Caco-2 (cell line): ENCODE measurements around the gene EHBP1. TPM values are rescaled to one million over a fixed set of nuclear protein-coding genes. Genes with fewer than 3 reads are reported as not detected.

ENCODE experiments used
- BruUV-seq: library from RNA; stranded (reverse); fragments of 400-500 nt; replicated peaks from 2 replicates; lab custom pipeline; 2021; lab: Mats Ljungman, UMichigan
- CTCF ChIA-PET: fragments of 300-600 bp; sonication (Branson Sonifier 250); formaldehyde crosslinking; loops from one replicate; lab custom pipeline; 2022; ENCODE audit warnings: antibody characterized with exemption; lab: Charles Lee
- POLR2A ChIA-PET: fragments of 300-600 bp; sonication (Branson Sonifier 250); formaldehyde crosslinking; loops from one replicate; lab custom pipeline; 2022; ENCODE audit warnings: antibody characterized with exemption; lab: Charles Lee
- DNase-seq, 2 experiments: peaks; one replicate each; pipeline versions ENCODE4 v3.0.0 to v3.0.0-alpha.2; 2020 to 2022
- H3K27me3 ChIP-seq: replicated peaks from 2 replicates; pipeline ENCODE4 v1.6.0; 2011; ENCODE audit warnings: low read length; ENCODE audit not compliant: control insufficient read depth, insufficient read depth
- H3K36me3 ChIP-seq: 2 replicates; pipeline ENCODE4 v1.5.1; 2011; ENCODE audit warnings: low read length; ENCODE audit not compliant: control insufficient read depth, insufficient read depth
- H3K4me1 ChIP-seq: fragments of 250-450 bp; sonication (Bioruptor Pico); 2 replicates; pipeline ENCODE4 v1.5.1; 2020; ENCODE audit warnings: mild to moderate bottlenecking
- H3K4me3 ChIP-seq: 2 replicates; pipeline ENCODE4 v1.5.1; 2011; ENCODE audit warnings: low read depth, mild to moderate bottlenecking, control low read depth, low read length
- H3K9me3 ChIP-seq: fragments of 250-450 bp; sonication (Bioruptor Pico); 2 replicates; pipeline ENCODE4 v1.5.1; 2020; ENCODE audit warnings: mild to moderate bottlenecking, moderate library complexity
- H3K27ac Mint-ChIP-seq: one replicate; pipeline ENCODE4 v1.8.0; 2022; ENCODE audit warnings: mixed read lengths; ENCODE audit not compliant: unreplicated experiment
- H3K27me3 Mint-ChIP-seq: one replicate; pipeline ENCODE4 v1.8.0; 2022; ENCODE audit warnings: mixed read lengths; ENCODE audit not compliant: insufficient read depth, unreplicated experiment
- H3K36me3 Mint-ChIP-seq: one replicate; pipeline ENCODE4 v1.8.0; 2022; ENCODE audit warnings: mild to moderate bottlenecking, mixed read lengths; ENCODE audit not compliant: insufficient read depth, unreplicated experiment
- H3K4me1 Mint-ChIP-seq: one replicate; pipeline ENCODE4 v1.8.0; 2022; ENCODE audit warnings: low read depth, mixed read lengths; ENCODE audit not compliant: unreplicated experiment
- H3K4me3 Mint-ChIP-seq: one replicate; pipeline ENCODE4 v1.8.0; 2022; ENCODE audit warnings: mild to moderate bottlenecking, moderate library complexity, mixed read lengths; ENCODE audit not compliant: unreplicated experiment
- H3K9me3 Mint-ChIP-seq: one replicate; pipeline ENCODE4 v1.8.0; 2022; ENCODE audit warnings: mixed read lengths; ENCODE audit not compliant: unreplicated experiment
- CTCF ChIP-seq, 2 experiments: fragments of 200-600 bp in 1 of 2; IDR thresholded peaks; 1 replicate in 1 of 2; 2 replicates in 1 of 2; pipeline versions ENCODE4 v1.5.1 to v1.8.0; 2011 to 2022; ENCODE audit warnings: antibody characterized with exemption in 1 of 2, control low read depth in 1 of 2, inconsistent platforms in 1 of 2, low read depth in 1 of 2, low read length in 1 of 2, mild to moderate bottlenecking in 1 of 2, moderate library complexity in 1 of 2; ENCODE audit not compliant: insufficient read depth in 1 of 2, severe bottlenecking in 1 of 2, unreplicated experiment in 1 of 2
- intact Hi-C: fragments of 100-400 bp; cut with micrococcal nuclease; formaldehyde crosslinking; loops from one replicate; pipeline ENCODE4 v1.10.0; 2022; ENCODE audit not compliant: unreplicated experiment
- total RNA-seq: library from RNA; stranded (reverse); gene quantifications from 2 replicates; pipeline ENCODE4 v1.2.3, GENCODE V29; 2022

The EHBP1 gene
- total RNA-seq, 1 experiment from 2014 or later, result 120 TPM

- peaks cover 52% of the 10 kb centered on the region for H3K36me3 Mint-ChIP-seq
- peaks cover 5% of the 10 kb centered on the region for H3K4me1 ChIP-seq
- intact Hi-C loops, result no loop called here
- DNase-seq, result no peak
- no peaks in the 10 kb centered on the region for H3K9me3 ChIP-seq
- POLR2A ChIA-PET, result no interaction called here
- no peak overlapping the region for H3K27ac Mint-ChIP-seq
- H3K9me3 Mint-ChIP-seq, result no peaks in the 10 kb centered on the region
- no peaks in the 10 kb centered on the region for H3K4me1 Mint-ChIP-seq
- no peak for TF ChIP-seq CTCF (IDR thresholded peaks at IDR 0.05; ENCODE audit: insufficient read depth in 1 of 2, low read depth in 1 of 2, low read length in 1 of 2, severe bottlenecking in 1 of 2, unreplicated experiment in 1 of 2)
- H3K4me3 ChIP-seq, result no peak overlapping the region
- H3K27me3 ChIP-seq, result no peaks in the 10 kb centered on the region
- CTCF ChIA-PET, result no interaction called here
- no TSS peak for BruUV-seq
- H3K36me3 ChIP-seq, result peaks cover 4% of the 10 kb centered on the region
- H3K27me3 Mint-ChIP-seq, result no peaks in the 10 kb centered on the region
- H3K4me3 Mint-ChIP-seq, result no peak overlapping the region
Measured at GRCh38 chr2:62718225-62718822, 12.8 kb downstream of the EHBP1 start.

GRCh38 chr2:62719757-62720156, 14.2 kb downstream of the EHBP1 start:
- no TSS peak for BruUV-seq
- intact Hi-C loops, result no loop called here
- Mint-ChIP-seq H3K4me3 (no peak overlapping the region), H3K27ac (no peak overlapping the region), H3K4me1 (peaks cover 11% of the 10 kb centered on the region), H3K36me3 (peaks cover 55% of the 10 kb centered on the region), H3K27me3 (no peaks in the 10 kb centered on the region), H3K9me3 (no peaks in the 10 kb centered on the region)
- Histone ChIP-seq H3K36me3 (peaks cover 4% of the 10 kb centered on the region), H3K4me1 (no peaks in the 10 kb centered on the region; the same call in none of the 2 replicates), H3K27me3 (no peaks in the 10 kb centered on the region), H3K4me3 (no peak overlapping the region), H3K9me3 (no peaks in the 10 kb centered on the region)
- ChIA-PET POLR2A (no interaction called here), CTCF (interaction anchor here (0.6 to 1.0 kb wide), 2 partner anchors 40 to 262 kb away, joined by 3 read pairs; no protein-coding TSS in a partner anchor)
- TF ChIP-seq CTCF (IDR thresholded peaks at IDR 0.05; ENCODE audit: insufficient read depth in 1 of 2, low read depth in 1 of 2, low read length in 1 of 2, severe bottlenecking in 1 of 2, unreplicated experiment in 1 of 2), result no peak
- no peak for DNase-seq

- Mint-ChIP-seq H3K4me3 (no peak overlapping the region), H3K36me3 (peaks cover 41% of the 10 kb centered on the region), H3K27me3 (no peaks in the 10 kb centered on the region), H3K27ac (no peak overlapping the region), H3K4me1 (peaks cover 22% of the 10 kb centered on the region), H3K9me3 (no peaks in the 10 kb centered on the region)
- no peak for DNase-seq
- H3K4me3 ChIP-seq, result no peak overlapping the region
- BruUV-seq, result no TSS peak
- CTCF ChIA-PET, result no interaction called here
- intact Hi-C loops, result no loop called here
- H3K9me3 ChIP-seq, result no peaks in the 10 kb centered on the region
- H3K36me3 ChIP-seq, result peaks cover 3% of the 10 kb centered on the region
- H3K4me1 ChIP-seq, result peaks cover 3% of the 10 kb centered on the region
- no peak for TF ChIP-seq CTCF (IDR thresholded peaks at IDR 0.05; ENCODE audit: insufficient read depth in 1 of 2, low read depth in 1 of 2, low read length in 1 of 2, severe bottlenecking in 1 of 2, unreplicated experiment in 1 of 2)
- H3K27me3 ChIP-seq, result no peaks in the 10 kb centered on the region
- POLR2A ChIA-PET, result no interaction called here
Measured at GRCh38 chr2:62722679-62723078, 17.2 kb downstream of the EHBP1 start.
